ENCODE results near the gene COL21A1. TPM values are rescaled to one million over a fixed set of nuclear protein-coding genes. Genes with fewer than 3 reads are reported as not detected.

COL21A1 gene
- polyA plus RNA-seq, 2 of the 4 experiments (the other 2 are of a cell fraction): 1.4 to 3.3 TPM

- no peak overlapping the region for H3K27ac ChIP-seq
- DNase-seq (ENCODE audit: low read depth in 1 of 2, low spot score in 1 of 2): no peak
- no peaks in the 10 kb centered on the region for H3K4me1 ChIP-seq
- H3K9me3 ChIP-seq: no peaks in the 10 kb centered on the region
- no peak for TF ChIP-seq RNF2 (IDR thresholded peaks at IDR 0.05; ENCODE audit: borderline replicate concordance, low read depth)
- no peak for TF ChIP-seq EHF (CRISPR knock-in tag; IDR thresholded peaks at IDR 0.05)
- TF ChIP-seq TP53 (CRISPR knock-in tag; IDR thresholded peaks at IDR 0.05): no peak
- TF ChIP-seq CBX8 (IDR thresholded peaks at IDR 0.05): no peak
- no peak for TF ChIP-seq ZNF302 (CRISPR knock-in tag; IDR thresholded peaks at IDR 0.05)
- TF ChIP-seq REST (IDR thresholded peaks at IDR 0.05): no peak
- no peak for TF ChIP-seq ZFP36 (IDR thresholded peaks at IDR 0.05; ENCODE audit: borderline replicate concordance, partially characterized antibody)
- TF ChIP-seq ESRRA (IDR thresholded peaks at IDR 0.05; ENCODE audit: borderline replicate concordance, low read length): no peak
- TF ChIP-seq MYC (IDR thresholded peaks at IDR 0.05; ENCODE audit: borderline replicate concordance, low read length): no peak
- no peak for TF ChIP-seq SREBF2 (IDR thresholded peaks at IDR 0.05)
- no peak for TF ChIP-seq FOSB (CRISPR knock-in tag; IDR thresholded peaks at IDR 0.05)
- no peak for TF ChIP-seq NR3C1 (IDR thresholded peaks at IDR 0.05)
- TF ChIP-seq GATA3 (IDR thresholded peaks at IDR 0.05; ENCODE audit: borderline replicate concordance): no peak
- ATAC-seq: no peak
- 43% methylated on average over 1 of the region's 1 CpG for WGBS (ENCODE audit: missing lambda C conversion rate)
- H3K4me2 ChIP-seq: no peak overlapping the region
- CTCF ChIA-PET: interaction anchor here (0.7 kb wide), 1 partner anchor 102 kb away, joined by 3 read pairs; no protein-coding TSS in a partner anchor
- POLR2A ChIA-PET: no interaction called here
- no peak for FAIRE-seq
- H3K4me3 ChIP-seq: no peak overlapping the region
Measured at GRCh38 chr6:56062836-56063235, 184.5 kb downstream of the COL21A1 start.

- TF ChIP-seq PBX3 (IDR thresholded peaks at IDR 0.05): no peak
- no peak for TF ChIP-seq BHLHE40 (IDR thresholded peaks at IDR 0.05; ENCODE audit: low read depth, low read length)
- no peak for TF ChIP-seq USF2 (IDR thresholded peaks at IDR 0.05)
- TF ChIP-seq RNF2 (IDR thresholded peaks at IDR 0.05; ENCODE audit: borderline replicate concordance, low read depth): no peak
- TF ChIP-seq KDM1A (IDR thresholded peaks at IDR 0.05; ENCODE audit: low read depth): no peak
- no peak for TF ChIP-seq CBX8 (IDR thresholded peaks at IDR 0.05)
- no peak for TF ChIP-seq HES2 (IDR thresholded peaks at IDR 0.05)
- TF ChIP-seq ATOH8 (CRISPR knock-in tag; IDR thresholded peaks at IDR 0.05; ENCODE audit: low read depth): no peak
- TF ChIP-seq FOSB (CRISPR knock-in tag; IDR thresholded peaks at IDR 0.05): no peak
- TF ChIP-seq CHD2 (IDR thresholded peaks at IDR 0.05; ENCODE audit: low read length, partially characterized antibody): no peak
- TF ChIP-seq CBX2 (IDR thresholded peaks at IDR 0.05; ENCODE audit: borderline replicate concordance, low read depth): no peak
- no peak for TF ChIP-seq ELK1 (IDR thresholded peaks at IDR 0.05; ENCODE audit: low read depth, low read length)
- TF ChIP-seq NR3C1 (IDR thresholded peaks at IDR 0.05): no peak
- no peak for TF ChIP-seq POLR2A (IDR thresholded peaks at IDR 0.05; ENCODE audit: low read length)
- TF ChIP-seq FOSL2 (IDR thresholded peaks at IDR 0.05): no peak
- no peak for TF ChIP-seq FOSL2 (CRISPR knock-in tag; IDR thresholded peaks at IDR 0.05)
- POLR2A ChIA-PET: no interaction called here
Measured at GRCh38 chr6:56058636-56059035, 188.7 kb downstream of the COL21A1 start.

More at GRCh38 chr6:56058636-56059035, 188.7 kb downstream of the COL21A1 start:
- DNase-seq (ENCODE audit: low read depth in 1 of 2, low spot score in 1 of 2) (no peak), ATAC-seq (no peak), FAIRE-seq (no peak)
- Histone ChIP-seq H3K9me3 (no peaks in the 10 kb centered on the region), H3K4me1 (no peaks in the 10 kb centered on the region), H3K27ac (no peak overlapping the region), H3K4me2 (no peak overlapping the region), H3K4me3 (no peak overlapping the region)
- 55% methylated on average over 2 of the region's 2 CpGs for WGBS (ENCODE audit: missing lambda C conversion rate)
- CTCF ChIA-PET: no interaction called here
